HEK293T (cell line): ENCODE data around the gene MAGEA11.

Source experiments
- FOXK2 ChIP-seq: fragments of 450-650 bp; IDR thresholded peaks from 2 replicates; pipeline ENCODE4 v1.6.1; 2016; ENCODE audit warnings: mild to moderate bottlenecking
- FOXM1 ChIP-seq: fragments of 450-650 bp; IDR thresholded peaks from 2 replicates; pipeline ENCODE4 v1.6.1; 2017; ENCODE audit warnings: mild to moderate bottlenecking, borderline replicate concordance
- TARDBP ChIP-seq: fragments of 450-650 bp; IDR thresholded peaks from 2 replicates; pipeline ENCODE4 v1.6.1; 2016

GRCh38 chrX:149687991-149688390 is 23.9 kb upstream of the MAGEA11 start:
- no peak for TF ChIP-seq FOXM1
- no peak for TF ChIP-seq FOXK2
- no peak for TF ChIP-seq TARDBP
